NB4 (cell line): Measurements from ENCODE around the gene TNIP2.

Experiments used
- DNase-seq: peaks from one replicate; pipeline ENCODE4 v3.0.0; 2010; ENCODE audit warnings: low read depth
- H3K4me3 ChIP-seq: one replicate; pipeline ENCODE4 v1.5.1; 2011; ENCODE audit warnings: mild to moderate bottlenecking, low read depth, low read length, moderate library complexity
- CTCF ChIP-seq: IDR thresholded peaks from one replicate; pipeline ENCODE4 v1.5.1; 2012; ENCODE audit warnings: low read depth, low read length
- MAX ChIP-seq: IDR thresholded peaks from 2 replicates; pipeline ENCODE4 v1.6.1; 2011; ENCODE audit warnings: low read depth, low read length
- MYC ChIP-seq: IDR thresholded peaks from 2 replicates; pipeline ENCODE4 v1.6.1; 2011; ENCODE audit warnings: low read depth, low read length
- POLR2A ChIP-seq: IDR thresholded peaks from 2 replicates; pipeline ENCODE4 v1.6.1; 2011; ENCODE audit warnings: mild to moderate bottlenecking; ENCODE audit not compliant: insufficient read length; ENCODE audit errors: extremely low read depth

TNIP2 gene

GRCh38 chr4:2755821-2756690 lies at the start of gene TNIP2:
TNIP2 (minus strand) TSS chr4:2756336; CDS start chr4:2756289, 47 bp downstream.
- peak; percentile 85 for DNase-seq
- TF ChIP-seq MYC = peak; percentile 61
- peak; percentile 21 for TF ChIP-seq CTCF
- peak; percentile 65; the same call in 1 of the 2 replicates for TF ChIP-seq MAX
- peak; percentile 68 for TF ChIP-seq POLR2A
- peak within 1 kb of the TSS; percentile 64 for H3K4me3 ChIP-seq

GRCh38 chr4:2804973-2805501 lies 48.9 kb upstream of the TNIP2 start:
- TF ChIP-seq MAX (no peak), CTCF (no peak), MYC (no peak), POLR2A (no peak)
- no peak overlapping the region for H3K4me3 ChIP-seq
- no peak for DNase-seq

- no peak for TF ChIP-seq CTCF
- no peak for TF ChIP-seq MAX
- no peak for TF ChIP-seq MYC
- no peak for TF ChIP-seq POLR2A
- DNase-seq = no peak
- H3K4me3 ChIP-seq = no peak overlapping the region
Measured at GRCh38 chr4:2804449-2804972, 48.4 kb upstream of the TNIP2 start.

- H3K4me3 ChIP-seq = no peak overlapping the region
- no peak for TF ChIP-seq CTCF
- no peak for TF ChIP-seq POLR2A
- TF ChIP-seq MYC = 0 out of 2 replicates have a peak, but pooled peaks have one; percentile 37
- 0 out of 2 replicates have a peak, but pooled peaks have one; percentile 23 for TF ChIP-seq MAX
- DNase-seq = peak; percentile 82
Measured at GRCh38 chr4:2803624-2804448, 47.7 kb upstream of the TNIP2 start.

GRCh38 chr4:2802618-2803531 lies 46.7 kb upstream of the TNIP2 start:
- TF ChIP-seq MAX (no peak), POLR2A (no peak), CTCF (no peak), MYC (no peak)
- H3K4me3 ChIP-seq = no peak overlapping the region
- no peak for DNase-seq
